HepG2 (cell line): ENCODE data around the gene EVC. TPM values are rescaled to one million over a fixed set of nuclear protein-coding genes. Genes with fewer than 3 reads are reported as not detected.

Experiments used
- MTERF4 ChIP-seq: sonication (generic); formaldehyde crosslinking; IDR thresholded peaks from 2 replicates; pipeline ENCODE4 v1.8.0; 2023; ENCODE audit warnings: mild to moderate bottlenecking, missing genetic modification reagents
- SMARCC2 ChIP-seq: fragments of 450-650 bp; IDR thresholded peaks from 2 replicates; pipeline ENCODE4 v1.6.1; 2017; ENCODE audit warnings: antibody characterized with exemption, mild to moderate bottlenecking
- ZNF512 ChIP-seq: sonication (generic); formaldehyde crosslinking; IDR thresholded peaks from 2 replicates; pipeline ENCODE4 v1.4.0; 2020; ENCODE audit warnings: mild to moderate bottlenecking, missing genetic modification reagents
- ZNF546 ChIP-seq: sonication (generic); formaldehyde crosslinking; conservative IDR thresholded peaks from 2 replicates; pipeline ENCODE4 v1.8.1; 2023; ENCODE audit warnings: mild to moderate bottlenecking, missing genetic modification reagents
- polyA plus RNA-seq, 8 experiments: library from polyadenylated mRNA; depleted of rRNA in 3 of 8; stranded (reverse) in 7 of 8; unstranded in 1 of 8; fragments of >200 nt; fragmentation: Illumina TruSeq in 4 of 8; extraction: Trizol in 4 of 8; gene quantifications; 2 replicates each; pipeline versions ENCODE4 v1.2.1 to v1.2.3, GENCODE V29; 2011 to 2016; ENCODE audit warnings: low read depth in 4 of 8, missing spikeins in 1 of 8, mixed read lengths in 1 of 8; ENCODE audit not compliant: insufficient read depth in 1 of 8
- total RNA-seq, 5 experiments: library from RNA; depleted of rRNA; stranded (reverse); fragments of >200 nt; fragmentation: Illumina TruSeq; extraction: Trizol; gene quantifications; 2 replicates each; pipeline ENCODE4 v1.2.3, GENCODE V29; 2016; ENCODE audit warnings: low read depth in 1 of 5
- TF ChIP-seq, protein P1 (sequence below): sonication (generic); formaldehyde crosslinking; IDR thresholded peaks from one replicate; pipeline ENCODE4 v1.5.1; 2020; ENCODE audit warnings: mild to moderate bottlenecking, missing genetic modification reagents; ENCODE audit errors: not compliant biosample characterization

Gene EVC
- total and polyA plus RNA-seq, 2 of the 13 experiments (the other 11 are each of a cell fraction or from before 2014, with no cell fraction given), result 3.1 to 4.9 TPM

DNA sequence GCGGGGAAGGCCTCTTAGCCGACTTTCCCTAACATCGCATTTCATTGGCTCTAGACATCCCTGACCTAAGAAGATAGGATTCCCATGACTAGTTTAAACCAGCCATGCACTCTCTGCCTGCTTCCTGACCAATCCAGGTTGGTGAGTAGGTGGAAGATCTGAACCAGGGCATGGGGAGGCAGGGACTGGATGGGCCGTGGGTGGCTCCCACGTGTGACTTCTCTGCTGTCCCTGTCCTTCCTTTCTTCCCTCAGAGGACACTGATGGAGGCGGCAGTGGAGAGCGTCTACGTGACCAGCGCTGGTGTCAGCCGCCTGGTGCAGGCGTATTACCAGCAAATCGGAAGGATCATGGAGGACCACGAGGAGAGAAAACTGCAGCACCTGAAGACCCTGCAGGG is 90.7 kb downstream of the EVC start (continued):
- TF ChIP-seq ZNF512 (CRISPR knock-in tag) (no peak), SMARCC2 (no peak), ZNF546 (CRISPR knock-in tag) (no peak), MTERF4 (CRISPR knock-in tag) (no peak)
- TF ChIP-seq, protein P1, sequence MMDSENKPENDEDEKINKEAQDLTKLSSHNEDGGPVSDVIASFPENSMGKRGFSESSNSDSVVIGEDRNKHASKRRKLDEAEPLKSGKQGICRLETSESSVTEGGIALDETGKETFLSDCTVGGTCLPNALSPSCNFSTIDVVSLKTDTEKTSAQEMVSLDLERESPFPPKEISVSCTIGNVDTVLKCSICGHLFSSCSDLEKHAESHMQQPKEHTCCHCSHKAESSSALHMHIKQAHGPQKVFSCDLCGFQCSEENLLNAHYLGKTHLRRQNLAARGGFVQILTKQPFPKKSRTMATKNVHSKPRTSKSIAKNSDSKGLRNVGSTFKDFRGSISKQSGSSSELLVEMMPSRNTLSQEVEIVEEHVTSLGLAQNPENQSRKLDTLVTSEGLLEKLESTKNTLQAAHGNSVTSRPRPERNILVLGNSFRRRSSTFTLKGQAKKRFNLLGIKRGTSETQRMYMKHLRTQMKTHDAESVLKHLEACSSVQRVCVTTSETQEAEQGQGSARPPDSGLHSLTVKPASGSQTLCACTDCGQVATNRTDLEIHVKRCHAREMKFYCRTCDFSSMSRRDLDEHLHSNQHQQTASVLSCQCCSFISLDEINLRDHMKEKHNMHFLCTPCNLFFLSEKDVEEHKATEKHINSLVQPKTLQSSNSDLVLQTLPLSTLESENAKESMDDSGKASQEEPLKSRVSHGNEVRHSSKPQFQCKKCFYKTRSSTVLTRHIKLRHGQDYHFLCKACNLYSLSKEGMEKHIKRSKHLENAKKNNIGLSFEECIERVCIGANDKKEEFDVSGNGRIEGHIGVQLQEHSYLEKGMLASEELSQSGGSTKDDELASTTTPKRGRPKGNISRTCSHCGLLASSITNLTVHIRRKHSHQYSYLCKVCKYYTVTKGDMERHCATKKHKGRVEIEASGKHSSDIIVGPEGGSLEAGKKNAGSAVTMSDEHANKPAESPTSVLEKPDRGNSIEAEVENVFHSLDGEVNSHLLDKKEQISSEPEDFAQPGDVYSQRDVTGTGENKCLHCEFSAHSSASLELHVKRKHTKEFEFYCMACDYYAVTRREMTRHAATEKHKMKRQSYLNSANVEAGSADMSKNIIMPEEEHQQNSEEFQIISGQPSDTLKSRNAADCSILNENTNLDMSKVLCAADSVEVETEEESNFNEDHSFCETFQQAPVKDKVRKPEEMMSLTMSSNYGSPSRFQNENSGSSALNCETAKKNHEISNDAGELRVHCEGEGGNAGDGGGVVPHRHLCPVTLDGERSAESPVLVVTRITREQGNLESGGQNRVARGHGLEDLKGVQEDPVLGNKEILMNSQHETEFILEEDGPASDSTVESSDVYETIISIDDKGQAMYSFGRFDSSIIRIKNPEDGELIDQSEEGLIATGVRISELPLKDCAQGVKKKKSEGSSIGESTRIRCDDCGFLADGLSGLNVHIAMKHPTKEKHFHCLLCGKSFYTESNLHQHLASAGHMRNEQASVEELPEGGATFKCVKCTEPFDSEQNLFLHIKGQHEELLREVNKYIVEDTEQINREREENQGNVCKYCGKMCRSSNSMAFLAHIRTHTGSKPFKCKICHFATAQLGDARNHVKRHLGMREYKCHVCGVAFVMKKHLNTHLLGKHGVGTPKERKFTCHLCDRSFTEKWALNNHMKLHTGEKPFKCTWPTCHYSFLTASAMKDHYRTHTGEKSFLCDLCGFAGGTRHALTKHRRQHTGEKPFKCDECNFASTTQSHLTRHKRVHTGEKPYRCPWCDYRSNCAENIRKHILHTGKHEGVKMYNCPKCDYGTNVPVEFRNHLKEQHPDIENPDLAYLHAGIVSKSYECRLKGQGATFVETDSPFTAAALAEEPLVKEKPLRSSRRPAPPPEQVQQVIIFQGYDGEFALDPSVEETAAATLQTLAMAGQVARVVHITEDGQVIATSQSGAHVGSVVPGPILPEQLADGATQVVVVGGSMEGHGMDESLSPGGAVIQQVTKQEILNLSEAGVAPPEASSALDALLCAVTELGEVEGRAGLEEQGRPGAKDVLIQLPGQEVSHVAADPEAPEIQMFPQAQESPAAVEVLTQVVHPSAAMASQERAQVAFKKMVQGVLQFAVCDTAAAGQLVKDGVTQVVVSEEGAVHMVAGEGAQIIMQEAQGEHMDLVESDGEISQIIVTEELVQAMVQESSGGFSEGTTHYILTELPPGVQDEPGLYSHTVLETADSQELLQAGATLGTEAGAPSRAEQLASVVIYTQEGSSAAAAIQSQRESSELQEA (CRISPR knock-in tag), result no peak
